Vagina (tissue), 2 donors: ENCODE data around the gene STRADA.

Source experiments
- CTCF ChIP-seq, 3 experiments: fragments of 450-650 bp in 2 of 3; fragments of 200-600 bp in 1 of 3; sonication (generic) in 1 of 3; IDR thresholded peaks; one replicate each; pipeline ENCODE4 v1.5.1; 2017 to 2019; ENCODE audit warnings: antibody characterized with exemption in 3 of 3, mild to moderate bottlenecking in 2 of 3, moderate library complexity in 2 of 3
- POLR2A ChIP-seq, 2 donors: fragments of 450-650 bp; IDR thresholded peaks; one replicate each; pipeline ENCODE4 v1.6.1; 2017; ENCODE audit warnings: antibody characterized with exemption in 2 of 2, mild to moderate bottlenecking in 2 of 2, moderate library complexity in 2 of 2
- POLR2AphosphoS5 ChIP-seq, 2 donors: sonication (generic); formaldehyde crosslinking; IDR thresholded peaks; one replicate each; pipeline ENCODE4 v1.9.0; 2017; ENCODE audit warnings: antibody characterized with exemption in 2 of 2, mild to moderate bottlenecking in 2 of 2, low read depth in 1 of 2; ENCODE audit not compliant: insufficient read depth in 1 of 2

DNA sequence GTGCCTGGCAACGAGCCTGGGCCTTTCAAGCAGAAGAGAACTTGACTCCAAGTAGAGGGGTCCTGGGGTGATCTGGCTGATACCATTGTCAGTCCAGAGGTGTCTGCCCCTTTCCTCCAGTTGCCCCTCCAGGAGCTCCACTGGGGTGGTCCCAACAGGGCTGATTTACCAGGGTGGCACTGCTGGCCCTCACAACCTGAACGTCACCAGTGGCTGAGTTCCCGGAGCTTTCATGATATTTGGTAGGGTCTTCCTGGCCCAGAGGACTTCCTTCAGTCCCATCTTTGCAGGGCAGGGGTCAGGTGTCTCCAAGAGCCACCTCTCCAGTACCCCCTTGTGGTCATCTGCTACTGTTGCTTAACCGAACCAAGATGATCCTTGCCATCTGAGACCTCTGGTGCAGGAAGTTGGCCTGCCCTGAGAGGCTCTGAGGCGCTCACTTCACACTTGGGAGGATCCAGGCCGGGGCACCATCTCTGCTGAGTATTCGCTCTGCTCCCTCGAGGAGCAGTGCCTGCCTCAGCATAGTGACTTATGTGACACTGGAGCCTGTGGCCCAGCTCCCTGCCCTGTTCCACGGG is 45.1 kb downstream of the STRADA start:
- TF ChIP-seq CTCF (IDR thresholded peaks at IDR 0.05) (no peak), POLR2A (IDR thresholded peaks at IDR 0.05) (no peak), POLR2AphosphoS5 (IDR thresholded peaks at IDR 0.05; ENCODE audit: insufficient read depth in 1 of 2, low read depth in 1 of 2) (peak in 1 of 2 donors; percentile 47)
